Anterior cingulate cortex (tissue), 58 donors: Measurements from ENCODE around the gene RAB1B.
"Not testable (repeated sequence)": the region's sequence is repeated elsewhere in the genome, so short reads cannot be mapped to it uniquely, and the experiment has no call there.

Experiments used
- DNase-seq, 58 donors: peaks; one replicate each; lab custom pipeline; 2025; lab: John Stamatoyannopoulos, UW

RAB1B gene

GRCh38 chr11:66293777-66294625 is 25.6 kb downstream of the RAB1B start:
- no peak for DNase-seq

- DNase-seq, result no peak
These were observed 26.5 kb downstream of the RAB1B start for GRCh38 chr11:66294626-66295620.

GRCh38 chr11:66297610-66298009 is 29.2 kb downstream of the RAB1B start:
- DNase-seq, result no peak

- DNase-seq, result no peak
These were observed 30.7 kb downstream of the RAB1B start for GRCh38 chr11:66299186-66299585.

GRCh38 chr11:66302656-66303055 is 34.2 kb downstream of the RAB1B start:
- DNase-seq, result no peak

GRCh38 chr11:66309475-66309874 is 41.0 kb downstream of the RAB1B start:
- DNase-seq, result no peak

- no peak for DNase-seq
These were observed 41.9 kb downstream of the RAB1B start for GRCh38 chr11:66310324-66310723.

GRCh38 chr11:66310803-66311440 is 42.5 kb downstream of the RAB1B start:
- not testable (repeated sequence) for DNase-seq

GRCh38 chr11:66311470-66311964 is 43.1 kb downstream of the RAB1B start:
- DNase-seq, result no peak

GRCh38 chr11:66311965-66312548 is 43.6 kb downstream of the RAB1B start:
- peak in 56 of 58 donors; percentile 32 to 93 (median 80) for DNase-seq

GRCh38 chr11:66312549-66313320 is 44.3 kb downstream of the RAB1B start:
- DNase-seq, result peak; percentile 46 to 98 (median 90)

- no peak for DNase-seq
These were observed 45.1 kb downstream of the RAB1B start for GRCh38 chr11:66313321-66314185.

GRCh38 chr11:66314186-66314501 is 45.7 kb downstream of the RAB1B start:
- no peak for DNase-seq

- no peak for DNase-seq
These were observed 46.4 kb downstream of the RAB1B start for GRCh38 chr11:66314561-66315497.

- DNase-seq, result no peak
These were observed 47.1 kb downstream of the RAB1B start for GRCh38 chr11:66315498-66315885.

GRCh38 chr11:66315921-66316811 is 47.7 kb downstream of the RAB1B start:
- no peak for DNase-seq
